OCI-LY3 (cell line): ENCODE measurements around the gene TTF1.

Source experiments
- H2AFZ ChIP-seq: fragments of 200-600, 300-600 bp; shearing (Covaris generic); 2 replicates; pipeline ENCODE4 v1.6.0; 2014; ENCODE audit warnings: antibody characterized with exemption, low read depth, low read length
- H3K27ac ChIP-seq: fragments of 200-600, 300-600 bp; sonication (generic); 2 replicates; pipeline ENCODE4 v1.5.1; 2014; ENCODE audit warnings: mild to moderate bottlenecking, low read length, moderate library complexity, mixed read lengths
- H3K27me3 ChIP-seq: fragments of 200-600, 300-600 bp; sonication (generic); 2 replicates; pipeline ENCODE4 v1.6.1; 2014; ENCODE audit warnings: low read depth, low read length, mixed read lengths
- H3K36me3 ChIP-seq: fragments of 200-600, 300-600 bp; sonication (generic); replicated peaks from 2 replicates; pipeline ENCODE3; 2014; ENCODE audit warnings: low read depth, low read length, mixed read lengths
- H3K4me1 ChIP-seq: fragments of 300-600, 200-600 bp; sonication (generic); 2 replicates; pipeline ENCODE4 v1.6.1; 2014; ENCODE audit warnings: low read length, mixed read lengths
- H3K4me2 ChIP-seq: fragments of 200-600, 300-600 bp; sonication (generic); 2 replicates; pipeline ENCODE4 v1.6.1; 2014; ENCODE audit warnings: low read length, mixed read lengths
- H3K4me3 ChIP-seq: fragments of 300-600, 200-600 bp; sonication (generic); 2 replicates; pipeline ENCODE4 v1.5.1; 2014; ENCODE audit warnings: antibody characterized with exemption, mild to moderate bottlenecking, low read length, moderate library complexity
- H3K79me2 ChIP-seq: fragments of 300-600, 200-600 bp; shearing (Covaris generic); 2 replicates; pipeline ENCODE4 v1.6.1; 2014; ENCODE audit warnings: mild to moderate bottlenecking, low read length, mixed read lengths
- H3K9ac ChIP-seq: fragments of 300-600, 200-600 bp; shearing (Covaris generic); 2 replicates; pipeline ENCODE4 v1.6.0; 2014; ENCODE audit warnings: mild to moderate bottlenecking, low read length, moderate library complexity
- H3K9me3 ChIP-seq: fragments of 200-600, 300-600 bp; shearing (Covaris generic); 2 replicates; pipeline ENCODE4 v1.6.1; 2014; ENCODE audit warnings: low read length, mixed read lengths; ENCODE audit not compliant: insufficient read depth
- H4K20me1 ChIP-seq: fragments of 200-600, 300-600 bp; sonication (generic); 2 replicates; pipeline ENCODE4 v1.6.1; 2016; ENCODE audit warnings: low read length, mixed read lengths; ENCODE audit not compliant: insufficient read depth
- CTCF ChIP-seq: fragments of 200-600, 300-600 bp; sonication (generic); IDR thresholded peaks from 2 replicates; pipeline ENCODE4 v1.5.1; 2014; ENCODE audit warnings: antibody characterized with exemption, low read length, low read depth
- EZH2phosphoT487 ChIP-seq: fragments of 200-600 bp; shearing (Covaris generic); IDR thresholded peaks from 2 replicates; pipeline ENCODE4 v1.6.1; 2018; ENCODE audit warnings: antibody characterized with exemption, mixed run types, low read depth

Gene TTF1

GRCh38 chr9:132422574-132422973 is 15.9 kb upstream of the TTF1 start:
- H2AFZ ChIP-seq: no peak overlapping the region
- H3K27me3 ChIP-seq: peaks cover 44% of the 10 kb centered on the region
- H3K27ac ChIP-seq: no peak overlapping the region
- no peak overlapping the region for H3K4me2 ChIP-seq
- no peaks in the 10 kb centered on the region for H3K9me3 ChIP-seq
- H3K4me3 ChIP-seq: no peak overlapping the region
- H3K36me3 ChIP-seq: no peaks in the 10 kb centered on the region
- H3K79me2 ChIP-seq: no peaks in the 10 kb centered on the region
- H3K4me1 ChIP-seq: no peaks in the 10 kb centered on the region
- no peak overlapping the region for H3K9ac ChIP-seq
- no peaks in the 10 kb centered on the region for H4K20me1 ChIP-seq
- TF ChIP-seq CTCF (no peak), EZH2phosphoT487 (no peak)

- Histone ChIP-seq H3K9me3 (no peaks in the 10 kb centered on the region), H3K36me3 (no peaks in the 10 kb centered on the region), H3K27ac (no peak overlapping the region), H4K20me1 (no peaks in the 10 kb centered on the region), H2AFZ (no peak overlapping the region), H3K4me1 (no peaks in the 10 kb centered on the region), H3K9ac (no peak overlapping the region), H3K27me3 (peaks cover 44% of the 10 kb centered on the region), H3K4me2 (no peak overlapping the region), H3K4me3 (no peak overlapping the region), H3K79me2 (no peaks in the 10 kb centered on the region)
- no peak for TF ChIP-seq EZH2phosphoT487
- TF ChIP-seq CTCF: no peak
Measured at GRCh38 chr9:132418726-132419363, 12.2 kb upstream of the TTF1 start.

GRCh38 chr9:132415181-132415580 is 8.5 kb upstream of the TTF1 start:
- Histone ChIP-seq H3K79me2 (no peaks in the 10 kb centered on the region), H3K36me3 (no peaks in the 10 kb centered on the region), H2AFZ (no peak overlapping the region), H3K27ac (no peak overlapping the region), H3K9ac (no peak overlapping the region), H3K4me1 (peaks cover 18% of the 10 kb centered on the region), H3K4me3 (no peak overlapping the region), H3K9me3 (no peaks in the 10 kb centered on the region), H3K27me3 (peaks cover 61% of the 10 kb centered on the region), H4K20me1 (no peaks in the 10 kb centered on the region), H3K4me2 (no peak overlapping the region)
- TF ChIP-seq EZH2phosphoT487 (no peak), CTCF (no peak)

- H3K9ac ChIP-seq: no peak overlapping the region
- H3K27ac ChIP-seq: no peak overlapping the region
- no peaks in the 10 kb centered on the region for H3K79me2 ChIP-seq
- H3K27me3 ChIP-seq: peaks cover 65% of the 10 kb centered on the region
- H3K9me3 ChIP-seq: no peaks in the 10 kb centered on the region
- no peak overlapping the region for H3K4me3 ChIP-seq
- H3K4me2 ChIP-seq: no peak overlapping the region
- peaks cover 19% of the 10 kb centered on the region for H3K4me1 ChIP-seq
- no peak overlapping the region for H2AFZ ChIP-seq
- TF ChIP-seq EZH2phosphoT487 (no peak), CTCF (no peak)
- H4K20me1 ChIP-seq: no peaks in the 10 kb centered on the region
- H3K36me3 ChIP-seq: no peaks in the 10 kb centered on the region
Measured at GRCh38 chr9:132414731-132415130, 8.1 kb upstream of the TTF1 start.
